Esophagus muscularis mucosa (tissue), 4 donors: ENCODE measurements around the gene AP1S3. TPM values are rescaled to one million over a fixed set of nuclear protein-coding genes. Genes with fewer than 3 reads are reported as not detected.

Experiments used
- DNase-seq: peaks from one replicate; pipeline ENCODE4 v3.0.0-alpha.2; 2017; ENCODE audit errors: extremely low spot score
- H3K27ac ChIP-seq, 4 donors: fragments of 200-600 bp; sonication (generic); replicated peaks in 1 of 4; 1 replicate in 3 of 4; 2 replicates in 1 of 4; pipeline ENCODE4 v1.5.1; 2016 to 2019; ENCODE audit warnings: mild to moderate bottlenecking in 1 of 4
- H3K27me3 ChIP-seq, 4 donors: fragments of 200-600 bp; sonication (generic); one replicate each; pipeline versions ENCODE4 v1.5.1 to v1.6.0; 2016 to 2019
- H3K36me3 ChIP-seq, 4 donors: fragments of 200-600 bp; sonication (generic); one replicate each; pipeline ENCODE4 v1.5.1; 2016 to 2019
- H3K4me1 ChIP-seq, 4 donors: fragments of 200-600 bp; sonication (generic); one replicate each; pipeline ENCODE4 v1.5.1; 2016 to 2019
- H3K4me3 ChIP-seq, 4 donors: fragments of 200-600 bp; sonication (generic); 1 replicate in 2 of 4; 2 replicates in 2 of 4; pipeline ENCODE4 v1.5.1; 2016 to 2019; ENCODE audit warnings: mild to moderate bottlenecking in 4 of 4, moderate library complexity in 1 of 4
- H3K9me3 ChIP-seq, 4 donors: fragments of 200-600 bp; sonication (generic); 1 replicate in 3 of 4; 2 replicates in 1 of 4; pipeline ENCODE4 v1.5.1; 2016 to 2019
- CTCF ChIP-seq, 3 experiments: fragments of 200-600 bp in 2 of 3; fragments of 450-650 bp in 1 of 3; sonication (generic) in 2 of 3; IDR thresholded peaks; one replicate each; pipeline ENCODE4 v1.5.1; 2017 to 2019; ENCODE audit warnings: antibody characterized with exemption in 3 of 3, mild to moderate bottlenecking in 2 of 3, moderate library complexity in 1 of 3
- EP300 ChIP-seq: sonication (generic); formaldehyde crosslinking; IDR thresholded peaks from one replicate; pipeline ENCODE4 v1.6.1; 2017; ENCODE audit warnings: antibody characterized with exemption
- POLR2A ChIP-seq: fragments of 450-650 bp; IDR thresholded peaks from one replicate; pipeline ENCODE4 v1.6.1; 2017; ENCODE audit warnings: antibody characterized with exemption, moderate library complexity, mild to moderate bottlenecking, low read depth
- POLR2AphosphoS5 ChIP-seq, 2 donors: sonication (generic); formaldehyde crosslinking; IDR thresholded peaks; one replicate each; pipeline ENCODE4 v1.6.1; 2017; ENCODE audit warnings: antibody characterized with exemption in 2 of 2
- WGBS: methylation state at CpG from one replicate; pipeline ENCODE4 v1.1.5; 2018; 5-methylcytosine and 5-hydroxymethylcytosine counted together
- intact Hi-C: fragments of 100-400 bp; cut with DNase I; formaldehyde crosslinking; loops from one replicate; pipeline ENCODE4 v1.15.1; 2023
- total RNA-seq, 4 donors: library from RNA; depleted of rRNA; stranded (reverse); fragments of >200 nt; gene quantifications; one replicate each; pipeline versions ENCODE4 v1.1.0 to v1.2.1, GENCODE V29; 2016

Gene AP1S3
- total RNA-seq, 4 donors from 2014 or later, result 0.40 to 2.7 (median 0.85) TPM

- DNase-seq, result no peak
- no peak overlapping the region for H3K4me3 ChIP-seq
- H3K4me1 ChIP-seq, result no peaks in the 10 kb centered on the region
- no peaks in the 10 kb centered on the region for H3K9me3 ChIP-seq
- intact Hi-C loops, result no loop called here
- no peak overlapping the region for H3K27ac ChIP-seq
- WGBS, result 92% methylated on average over 3 of the region's 3 CpGs
- no peaks in the 10 kb centered on the region for H3K27me3 ChIP-seq
- no peak for TF ChIP-seq EP300
- TF ChIP-seq CTCF (IDR thresholded peaks at IDR 0.05), result no peak
- no peak for TF ChIP-seq POLR2AphosphoS5 (IDR thresholded peaks at IDR 0.05)
- TF ChIP-seq POLR2A, result no peak
- H3K36me3 ChIP-seq, result no peaks in the 10 kb centered on the region
Measured at GRCh38 chr2:223781560-223781959, 55.8 kb downstream of the AP1S3 start.

GRCh38 chr2:223779877-223780276 is 57.5 kb downstream of the AP1S3 start:
- Histone ChIP-seq H3K4me1 (no peaks in the 10 kb centered on the region), H3K27ac (no peak overlapping the region), H3K9me3 (no peaks in the 10 kb centered on the region), H3K36me3 (no peaks in the 10 kb centered on the region), H3K27me3 (no peaks in the 10 kb centered on the region), H3K4me3 (no peak overlapping the region)
- 83% methylated on average over 7 of the region's 7 CpGs for whole genome bisulfite sequencing
- no peak for DNase-seq
- intact Hi-C loops, result no loop called here
- TF ChIP-seq POLR2A (no peak), EP300 (no peak), CTCF (IDR thresholded peaks at IDR 0.05) (no peak), POLR2AphosphoS5 (IDR thresholded peaks at IDR 0.05) (no peak)

GRCh38 chr2:223774193-223774592 is 63.2 kb downstream of the AP1S3 start:
- TF ChIP-seq POLR2A (no peak), POLR2AphosphoS5 (IDR thresholded peaks at IDR 0.05) (no peak), EP300 (no peak), CTCF (IDR thresholded peaks at IDR 0.05) (no peak)
- Histone ChIP-seq H3K9me3 (no peaks in the 10 kb centered on the region), H3K4me1 (no peaks in the 10 kb centered on the region), H3K36me3 (no peaks in the 10 kb centered on the region), H3K27ac (no peak overlapping the region), H3K4me3 (no peak overlapping the region), H3K27me3 (no peaks in the 10 kb centered on the region)
- no peak for DNase-seq
- WGBS, result 72% methylated on average over 8 of the region's 8 CpGs
- intact Hi-C loops, result no loop called here

GRCh38 chr2:223772363-223772762 is 65.0 kb downstream of the AP1S3 start:
- WGBS, result 94% methylated on average over 3 of the region's 3 CpGs
- TF ChIP-seq POLR2A, result no peak
- TF ChIP-seq POLR2AphosphoS5 (IDR thresholded peaks at IDR 0.05), result no peak
- TF ChIP-seq EP300, result no peak
- TF ChIP-seq CTCF (IDR thresholded peaks at IDR 0.05), result no peak
- Histone ChIP-seq H3K4me1 (no peaks in the 10 kb centered on the region), H3K27me3 (no peaks in the 10 kb centered on the region), H3K36me3 (no peaks in the 10 kb centered on the region), H3K27ac (no peak overlapping the region), H3K9me3 (no peaks in the 10 kb centered on the region), H3K4me3 (no peak overlapping the region)
- intact Hi-C loops, result no loop called here
- no peak for DNase-seq

GRCh38 chr2:223771475-223771874 is 65.9 kb downstream of the AP1S3 start:
- DNase-seq, result no peak
- Histone ChIP-seq H3K36me3 (no peaks in the 10 kb centered on the region), H3K27ac (no peak overlapping the region), H3K9me3 (no peaks in the 10 kb centered on the region), H3K27me3 (no peaks in the 10 kb centered on the region), H3K4me1 (no peaks in the 10 kb centered on the region), H3K4me3 (no peak overlapping the region)
- intact Hi-C loops, result no loop called here
- 95% methylated on average over 4 of the region's 4 CpGs for WGBS
- TF ChIP-seq POLR2A (no peak), EP300 (no peak), CTCF (IDR thresholded peaks at IDR 0.05) (no peak), POLR2AphosphoS5 (IDR thresholded peaks at IDR 0.05) (no peak)
